Vagina (tissue), 2 donors: ENCODE measurements around the gene EEF1G.

Experiments used
- POLR2A ChIP-seq, 2 donors: fragments of 450-650 bp; IDR thresholded peaks; one replicate each; pipeline ENCODE4 v1.6.1; 2017; ENCODE audit warnings: antibody characterized with exemption in 2 of 2, mild to moderate bottlenecking in 2 of 2, moderate library complexity in 2 of 2
- POLR2AphosphoS5 ChIP-seq, 2 donors: sonication (generic); formaldehyde crosslinking; IDR thresholded peaks; one replicate each; pipeline ENCODE4 v1.9.0; 2017; ENCODE audit warnings: antibody characterized with exemption in 2 of 2, mild to moderate bottlenecking in 2 of 2, low read depth in 1 of 2; ENCODE audit not compliant: insufficient read depth in 1 of 2
- TF ChIP-seq, protein P1 (sequence below), 3 experiments: fragments of 450-650 bp in 2 of 3; fragments of 200-600 bp in 1 of 3; sonication (generic) in 1 of 3; IDR thresholded peaks; one replicate each; pipeline ENCODE4 v1.5.1; 2017 to 2019; ENCODE audit warnings: antibody characterized with exemption in 3 of 3, mild to moderate bottlenecking in 2 of 3, moderate library complexity in 2 of 3

DNA sequence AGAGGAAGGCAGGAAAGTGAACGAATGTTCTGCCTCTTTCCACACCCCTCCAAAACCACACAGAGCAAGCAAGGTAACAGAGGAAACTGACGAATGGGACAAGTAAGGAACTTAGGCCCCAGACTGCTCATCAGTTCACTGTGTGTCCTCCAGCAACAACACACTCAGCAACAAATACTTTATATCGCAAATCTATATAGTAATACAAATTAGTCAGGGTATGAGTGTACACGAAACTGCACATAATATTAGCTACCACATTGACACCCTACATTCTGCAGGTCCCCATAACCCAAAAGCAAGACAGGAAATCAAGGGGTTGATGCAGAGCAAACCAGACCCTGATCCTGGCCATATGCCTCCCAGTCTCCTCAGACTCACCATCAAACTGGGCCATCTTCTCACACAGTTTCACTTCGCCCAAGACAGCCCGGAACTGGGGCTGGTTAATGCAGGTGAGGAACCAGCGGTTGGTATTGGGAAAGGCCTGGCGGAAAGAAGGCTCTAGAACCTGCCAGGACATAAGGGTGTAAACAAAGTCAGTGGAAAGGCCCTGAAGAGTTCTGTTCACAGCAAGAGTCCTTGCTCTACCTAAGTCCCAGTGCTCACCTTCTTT lies 6.6 kb downstream of the EEF1G start:
- TF ChIP-seq, protein P1, sequence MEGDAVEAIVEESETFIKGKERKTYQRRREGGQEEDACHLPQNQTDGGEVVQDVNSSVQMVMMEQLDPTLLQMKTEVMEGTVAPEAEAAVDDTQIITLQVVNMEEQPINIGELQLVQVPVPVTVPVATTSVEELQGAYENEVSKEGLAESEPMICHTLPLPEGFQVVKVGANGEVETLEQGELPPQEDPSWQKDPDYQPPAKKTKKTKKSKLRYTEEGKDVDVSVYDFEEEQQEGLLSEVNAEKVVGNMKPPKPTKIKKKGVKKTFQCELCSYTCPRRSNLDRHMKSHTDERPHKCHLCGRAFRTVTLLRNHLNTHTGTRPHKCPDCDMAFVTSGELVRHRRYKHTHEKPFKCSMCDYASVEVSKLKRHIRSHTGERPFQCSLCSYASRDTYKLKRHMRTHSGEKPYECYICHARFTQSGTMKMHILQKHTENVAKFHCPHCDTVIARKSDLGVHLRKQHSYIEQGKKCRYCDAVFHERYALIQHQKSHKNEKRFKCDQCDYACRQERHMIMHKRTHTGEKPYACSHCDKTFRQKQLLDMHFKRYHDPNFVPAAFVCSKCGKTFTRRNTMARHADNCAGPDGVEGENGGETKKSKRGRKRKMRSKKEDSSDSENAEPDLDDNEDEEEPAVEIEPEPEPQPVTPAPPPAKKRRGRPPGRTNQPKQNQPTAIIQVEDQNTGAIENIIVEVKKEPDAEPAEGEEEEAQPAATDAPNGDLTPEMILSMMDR (IDR thresholded peaks at IDR 0.05) = no peak
- TF ChIP-seq POLR2AphosphoS5 (IDR thresholded peaks at IDR 0.05; ENCODE audit: insufficient read depth in 1 of 2, low read depth in 1 of 2) (no peak), POLR2A (IDR thresholded peaks at IDR 0.05) (no peak)
